ENCODE results near the gene NCKIPSD.
"Not testable (repeated sequence)": the region's sequence is repeated elsewhere in the genome, so short reads cannot be mapped to it uniquely, and the experiment has no call there.

NCKIPSD gene

GRCh38 chr3:48685603-48686511 lies at the start of gene NCKIPSD:
Gene NCKIPSD (minus strand): TSS chr3:48685915. CDS start chr3:48685807, 108 bp downstream.
- peak; percentile 89 for DNase-seq

- DNase-seq = peak; percentile 57
Measured at GRCh38 chr3:48735075-48735767, 49.5 kb upstream of the NCKIPSD start.

- DNase-seq = not testable (repeated sequence)
Measured at GRCh38 chr3:48734541-48734940, 48.8 kb upstream of the NCKIPSD start.

- DNase-seq = not testable (repeated sequence)
Measured at GRCh38 chr3:48733752-48734518, 48.2 kb upstream of the NCKIPSD start.

GRCh38 chr3:48727511-48727910 lies 41.8 kb upstream of the NCKIPSD start:
- DNase-seq = no peak

- DNase-seq = not testable (repeated sequence)
Measured at GRCh38 chr3:48725185-48725855, 39.6 kb upstream of the NCKIPSD start.

GRCh38 chr3:48723725-48724124 lies 38.0 kb upstream of the NCKIPSD start:
- no peak for DNase-seq

GRCh38 chr3:48723293-48723692 lies 37.6 kb upstream of the NCKIPSD start:
- DNase-seq = not testable (repeated sequence)

- peak; percentile 97 for DNase-seq
Measured at GRCh38 chr3:48716982-48717746, 31.4 kb upstream of the NCKIPSD start, which contains the start of gene IP6K2. Gene IP6K2 (minus strand): TSS chr3:48717221. CDS start chr3:48695291, 21,930 bp downstream.

GRCh38 chr3:48716508-48716981 lies 30.8 kb upstream of the NCKIPSD start:
- DNase-seq = peak; percentile 37

GRCh38 chr3:48715174-48715800 lies 29.6 kb upstream of the NCKIPSD start:
- DNase-seq = peak; percentile 38

GRCh38 chr3:48711727-48712126 lies 26.0 kb upstream of the NCKIPSD start:
- DNase-seq = no peak

GRCh38 chr3:48709051-48709461 lies 23.3 kb upstream of the NCKIPSD start:
- DNase-seq = peak; percentile 65

- DNase-seq = no peak
Measured at GRCh38 chr3:48708481-48708889, 22.8 kb upstream of the NCKIPSD start.

GRCh38 chr3:48707157-48707556 lies 21.4 kb upstream of the NCKIPSD start:
- DNase-seq = no peak

GRCh38 chr3:48702320-48702920 lies 16.7 kb upstream of the NCKIPSD start:
- DNase-seq = no peak

- DNase-seq = no peak
Measured at GRCh38 chr3:48700731-48701405, 15.2 kb upstream of the NCKIPSD start.

- no peak for DNase-seq
Measured at GRCh38 chr3:48698891-48699290, 13.2 kb upstream of the NCKIPSD start.

- DNase-seq = no peak
Measured at GRCh38 chr3:48697952-48698351, 12.2 kb upstream of the NCKIPSD start.

GRCh38 chr3:48696601-48697000 lies 10.9 kb upstream of the NCKIPSD start:
- DNase-seq = no peak
